ENCODE results near the gene PDP2. TPM values are rescaled to one million over a fixed set of nuclear protein-coding genes. Genes with fewer than 3 reads are reported as not detected.

Gene PDP2
- total and polyA plus RNA-seq, 9 of the 15 experiments (the other 6 are each of a cell fraction or from before 2014, with no cell fraction given) = 2.5 to 24.3 (median 7.2) TPM

GRCh38 chr16:66934138-66934838, 54.0 kb downstream of the PDP2 start, which contains the start of gene CIAO2B (continued):
- TF ChIP-seq E2F5 (CRISPR knock-in tag; IDR thresholded peaks at IDR 0.05) = no peak
- TF ChIP-seq TBP (optimal IDR thresholded peaks at IDR 0.05; ENCODE audit: low read depth, low read length) = peak; percentile 51
- TF ChIP-seq RUNX1 (IDR thresholded peaks at IDR 0.05; ENCODE audit: low read depth) = no peak
- 0 out of 4 replicates have a peak, but pooled peaks of 1 of the 2 experiments have one; percentile 68 for TF ChIP-seq UBTF (IDR thresholded peaks at IDR 0.05; ENCODE audit: borderline replicate concordance in 1 of 2, low read depth in 2 of 2, low read length in 2 of 2)
- TF ChIP-seq ZNF277 (CRISPR knock-in tag; IDR thresholded peaks at IDR 0.05; ENCODE audit: borderline replicate concordance) = no peak
- peak; percentile 15; the same call in 1 of the 2 replicates for TF ChIP-seq ARID1B (IDR thresholded peaks at IDR 0.05)
- TF ChIP-seq ZNF232 (CRISPR knock-in tag; IDR thresholded peaks at IDR 0.05) = no peak
- no peak for TF ChIP-seq KAT2B (IDR thresholded peaks at IDR 0.05; ENCODE audit: low read depth, low read length)
- no peak for TF ChIP-seq POLR2AphosphoS2 (IDR thresholded peaks at IDR 0.05; ENCODE audit: low read length)
- no peak for TF ChIP-seq MEF2A (IDR thresholded peaks at IDR 0.05; ENCODE audit: control insufficient read depth, low read depth, low read length)
- 0 out of 2 replicates have a peak, but pooled peaks have one; percentile 45 for TF ChIP-seq FOXK1 (CRISPR knock-in tag; IDR thresholded peaks at IDR 0.05; ENCODE audit: borderline replicate concordance)
- no peak for TF ChIP-seq SP2 (IDR thresholded peaks at IDR 0.05; ENCODE audit: extremely low read depth, low read depth, low read length, poor library complexity, severe bottlenecking)
- no peak for TF ChIP-seq SREBF1 (IDR thresholded peaks at IDR 0.05; ENCODE audit: borderline replicate concordance, low read depth, low read length)
- TF ChIP-seq ZFP30 (CRISPR knock-in tag; IDR thresholded peaks at IDR 0.05; ENCODE audit: borderline replicate concordance) = no peak
- TF ChIP-seq SNAPC5 (CRISPR knock-in tag; IDR thresholded peaks at IDR 0.05) = no peak
- no peak for TF ChIP-seq GATAD2B (IDR thresholded peaks at IDR 0.05; ENCODE audit: borderline replicate concordance)
- TF ChIP-seq, protein P1, sequence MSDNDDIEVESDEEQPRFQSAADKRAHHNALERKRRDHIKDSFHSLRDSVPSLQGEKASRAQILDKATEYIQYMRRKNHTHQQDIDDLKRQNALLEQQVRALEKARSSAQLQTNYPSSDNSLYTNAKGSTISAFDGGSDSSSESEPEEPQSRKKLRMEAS (CRISPR knock-in tag; IDR thresholded peaks at IDR 0.05) = peak; percentile 80
- peak; percentile 42; the same call in 1 of the 2 replicates for TF ChIP-seq NFIC (IDR thresholded peaks at IDR 0.05)
- TF ChIP-seq MTA3 (IDR thresholded peaks at IDR 0.05; ENCODE audit: borderline replicate concordance) = peak; percentile 99

Data from K562 (cell line).